GM21423 (cell line): ENCODE results near the gene CEP78.
"Not testable (repeated sequence)": the region's sequence is repeated elsewhere in the genome, so short reads cannot be mapped to it uniquely, and the experiment has no call there.

ENCODE experiments used
- ATAC-seq: cut with Tn5 transposase; IDR thresholded peaks from one replicate; pipeline ENCODE4 v1.9.1; 2021; ENCODE audit warnings: mild to moderate bottlenecking, moderate library complexity; ENCODE audit not compliant: unreplicated experiment

CEP78 gene

GRCh38 chr9:78235762-78236550 lies at the start of gene CEP78:
CEP78 (plus strand) TSS chr9:78236075; CDS start chr9:78236351, 276 bp downstream.
- ATAC-seq: peak; percentile 99

GRCh38 chr9:78187763-78188484 lies 48.0 kb upstream of the CEP78 start:
- ATAC-seq: no peak

GRCh38 chr9:78188594-78188993 lies 47.3 kb upstream of the CEP78 start:
- no peak for ATAC-seq

- ATAC-seq: no peak
These were observed 46.9 kb upstream of the CEP78 start for GRCh38 chr9:78189001-78189400.

- ATAC-seq: no peak
These were observed 46.4 kb upstream of the CEP78 start for GRCh38 chr9:78189461-78189860.

- no peak for ATAC-seq
These were observed 43.9 kb upstream of the CEP78 start for GRCh38 chr9:78191931-78192330.

- ATAC-seq: peak; percentile 65
These were observed 39.6 kb upstream of the CEP78 start for GRCh38 chr9:78196258-78196657.

- peak; percentile 76 for ATAC-seq
These were observed 34.6 kb upstream of the CEP78 start for GRCh38 chr9:78201158-78201777.

- no peak for ATAC-seq
These were observed 28.6 kb upstream of the CEP78 start for GRCh38 chr9:78207319-78207718.

- no peak for ATAC-seq
These were observed 28.0 kb upstream of the CEP78 start for GRCh38 chr9:78207901-78208300.

- ATAC-seq: no peak
These were observed 26.7 kb upstream of the CEP78 start for GRCh38 chr9:78209127-78209526.

GRCh38 chr9:78210841-78211301 lies 25.0 kb upstream of the CEP78 start:
- ATAC-seq: peak; percentile 87

GRCh38 chr9:78212868-78213267 lies 23.0 kb upstream of the CEP78 start:
- no peak for ATAC-seq

GRCh38 chr9:78213712-78214111 lies 22.2 kb upstream of the CEP78 start:
- peak; percentile 39 for ATAC-seq

- no peak for ATAC-seq
These were observed 21.4 kb upstream of the CEP78 start for GRCh38 chr9:78214492-78214891.

- ATAC-seq: no peak
These were observed 20.2 kb upstream of the CEP78 start for GRCh38 chr9:78215706-78216105.

- no peak for ATAC-seq
These were observed 17.0 kb upstream of the CEP78 start for GRCh38 chr9:78218890-78219289.

- ATAC-seq: no peak
These were observed 14.4 kb upstream of the CEP78 start for GRCh38 chr9:78221425-78221824.

- ATAC-seq: not testable (repeated sequence)
These were observed 14.0 kb upstream of the CEP78 start for GRCh38 chr9:78221841-78222240.

- no peak for ATAC-seq
These were observed 5.1 kb upstream of the CEP78 start for GRCh38 chr9:78230761-78231160.

GRCh38 chr9:78232471-78232870 lies 3.4 kb upstream of the CEP78 start:
- not testable (repeated sequence) for ATAC-seq

- no peak for ATAC-seq
These were observed 1.1 kb upstream of the CEP78 start for GRCh38 chr9:78234810-78235209.
